ENCODE data around the gene SCIN.
A peak's percentile ranks its signal among the peaks of the same experiment; 100 is the strongest.
"Not testable (repeated sequence)": the region's sequence is repeated elsewhere in the genome, so short reads cannot be mapped to it uniquely, and the experiment has no call there.

The SCIN gene

DNA sequence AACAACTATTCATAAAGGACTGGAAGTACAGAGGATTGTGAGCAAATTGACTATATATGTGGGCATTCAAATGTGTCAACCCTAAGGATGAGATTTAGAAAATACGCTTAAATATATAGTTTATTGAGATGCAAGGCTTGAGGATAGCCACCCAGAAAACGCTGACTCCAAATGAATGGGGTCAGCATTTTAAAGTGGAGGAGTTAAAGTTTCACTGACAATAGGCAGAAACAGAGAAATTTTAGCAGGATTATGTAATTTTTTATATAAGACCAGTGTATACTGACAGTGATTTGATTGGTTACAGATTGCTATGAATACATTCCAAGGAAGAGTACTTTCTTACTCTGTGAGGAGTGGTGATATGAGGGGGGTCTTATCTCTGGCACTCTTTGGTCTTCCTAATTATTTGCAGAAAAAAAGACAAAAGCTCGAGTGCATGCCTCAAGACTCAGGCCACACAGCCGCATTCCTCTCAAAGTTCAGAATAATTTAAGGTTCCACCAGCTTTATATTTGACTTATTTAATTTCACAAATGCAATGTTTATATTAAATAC is 78.3 kb downstream of the SCIN start:
- in situ Hi-C loops (cut with HindIII; ENCODE audit: low pct_unique_long_range_greater_than_20kb, low sequenced_read_pairs) = no loop called here
- TF ChIP-seq JUND (IDR thresholded peaks at IDR 0.05; ENCODE audit: low read depth) = no peak

DNA sequence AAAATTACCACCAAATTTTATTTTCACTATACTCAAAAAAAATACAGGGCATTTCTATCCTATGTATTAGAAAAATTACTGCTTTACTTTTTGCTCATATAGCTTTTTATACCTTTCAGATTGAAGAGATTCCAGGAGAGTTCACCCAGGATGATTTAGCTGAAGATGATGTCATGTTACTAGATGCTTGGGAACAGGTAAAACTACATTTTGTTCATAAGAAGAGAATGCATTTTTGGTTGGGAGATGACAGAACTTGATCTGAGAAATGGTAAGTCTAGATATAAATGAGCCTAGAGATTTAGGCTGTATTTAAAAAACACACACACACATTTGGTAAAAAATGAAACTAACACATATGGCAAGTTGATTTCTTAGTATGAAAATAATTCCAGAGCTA is 78.8 kb downstream of the SCIN start:
- in situ Hi-C loops (cut with HindIII; ENCODE audit: low pct_unique_long_range_greater_than_20kb, low sequenced_read_pairs) = no loop called here

More for the DNA sequence above, 78.3 kb downstream of the SCIN start:
- no peak for DNase-seq (ENCODE audit: low read depth in 1 of 2, low spot score in 1 of 2)

DNA sequence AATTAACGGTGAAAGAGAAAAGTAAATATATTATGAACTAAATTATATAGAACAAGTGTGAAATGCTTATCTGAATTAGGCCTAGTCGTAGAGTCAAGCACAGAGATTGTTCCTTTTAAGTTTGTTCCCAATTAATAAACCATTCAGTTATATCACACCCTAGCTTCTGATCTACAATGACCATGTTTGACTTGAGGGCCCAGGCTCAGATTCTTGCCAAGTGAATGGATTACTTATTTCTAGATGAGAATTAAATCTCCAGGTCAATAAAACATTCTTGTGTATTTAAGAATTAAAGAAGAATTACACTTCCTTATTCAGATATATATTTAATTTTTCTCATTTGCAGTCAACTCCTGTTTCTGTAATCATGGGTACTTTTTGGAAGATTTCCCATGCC is 79.6 kb downstream of the SCIN start:
- DNase-seq (ENCODE audit: low read depth in 1 of 2, low spot score in 1 of 2) = no peak
- in situ Hi-C loops (cut with HindIII; ENCODE audit: low pct_unique_long_range_greater_than_20kb, low sequenced_read_pairs) = no loop called here
- TF ChIP-seq JUND (IDR thresholded peaks at IDR 0.05; ENCODE audit: low read depth) = no peak

More for the DNA sequence above, 78.8 kb downstream of the SCIN start:
- DNase-seq (ENCODE audit: low read depth in 1 of 2, low spot score in 1 of 2) = no peak
- TF ChIP-seq JUND (IDR thresholded peaks at IDR 0.05; ENCODE audit: low read depth) = no peak

DNA sequence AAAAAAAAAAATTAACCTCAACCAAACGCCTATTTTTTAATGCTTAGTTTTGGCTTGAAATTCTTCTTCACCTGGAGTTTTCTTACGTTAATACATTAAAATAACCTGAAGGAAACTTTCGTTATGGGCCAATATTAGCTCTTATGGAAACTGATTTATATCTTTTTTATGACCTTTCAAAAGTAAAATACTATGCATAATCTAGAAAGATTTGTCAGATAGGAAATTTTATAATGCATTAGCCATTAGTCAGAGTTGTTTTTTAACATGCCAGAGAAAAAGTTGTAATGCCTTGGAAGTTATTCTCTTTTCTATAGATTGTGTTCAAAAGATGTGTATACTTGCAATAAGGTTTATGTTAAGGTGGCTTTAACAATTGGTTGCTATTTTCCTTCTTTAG is 82.6 kb downstream of the SCIN start:
- in situ Hi-C loops (cut with HindIII; ENCODE audit: low pct_unique_long_range_greater_than_20kb, low sequenced_read_pairs) = no loop called here
- no peak for DNase-seq (ENCODE audit: low read depth in 1 of 2, low spot score in 1 of 2)
- TF ChIP-seq JUND (IDR thresholded peaks at IDR 0.05; ENCODE audit: low read depth) = no peak

DNA sequence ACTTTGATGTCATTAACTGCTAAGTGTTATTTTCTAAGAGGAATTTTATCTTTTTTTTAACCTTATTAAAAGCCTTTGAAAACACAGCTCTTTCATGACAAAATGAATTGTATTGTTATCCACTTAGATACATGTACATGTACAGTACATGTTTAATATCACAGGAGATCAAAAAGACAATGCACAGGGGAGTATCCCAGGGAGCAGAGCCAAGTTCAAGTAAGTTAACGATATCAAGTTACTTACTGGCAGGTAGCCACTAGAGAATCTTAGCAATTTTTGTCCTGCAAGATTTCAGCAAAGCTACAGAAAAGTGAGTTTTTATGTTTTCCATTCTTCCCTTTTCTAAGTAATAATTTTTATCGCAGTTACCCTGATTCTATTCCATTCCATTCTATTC is 83.0 kb downstream of the SCIN start:
- DNase-seq (ENCODE audit: low read depth in 1 of 2, low spot score in 1 of 2) = no peak
- no peak for TF ChIP-seq JUND (IDR thresholded peaks at IDR 0.05; ENCODE audit: low read depth)
- in situ Hi-C loops (cut with HindIII; ENCODE audit: low pct_unique_long_range_greater_than_20kb, low sequenced_read_pairs) = no loop called here

DNA sequence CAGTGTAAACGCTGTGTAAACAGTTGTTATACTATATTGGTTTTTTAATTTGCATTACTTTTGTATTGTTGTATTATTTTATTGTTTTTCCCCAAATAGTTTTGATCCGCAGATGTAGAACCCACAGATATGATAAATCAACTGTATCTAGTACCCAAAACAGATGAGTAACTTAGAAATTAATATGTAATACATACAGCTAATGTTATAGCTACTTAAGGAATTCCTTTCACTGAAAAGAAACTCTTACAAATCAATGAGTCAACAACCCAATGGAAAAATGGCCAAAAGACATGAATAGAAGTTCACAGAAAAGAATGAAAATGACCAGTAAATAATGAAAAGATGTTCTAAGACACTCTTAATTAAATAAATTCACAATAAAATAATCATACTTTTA is 84.6 kb downstream of the SCIN start:
- in situ Hi-C loops (cut with HindIII; ENCODE audit: low pct_unique_long_range_greater_than_20kb, low sequenced_read_pairs) = no loop called here
- TF ChIP-seq JUND (IDR thresholded peaks at IDR 0.05; ENCODE audit: low read depth) = no peak
- no peak for DNase-seq (ENCODE audit: low read depth in 1 of 2, low spot score in 1 of 2)

DNA sequence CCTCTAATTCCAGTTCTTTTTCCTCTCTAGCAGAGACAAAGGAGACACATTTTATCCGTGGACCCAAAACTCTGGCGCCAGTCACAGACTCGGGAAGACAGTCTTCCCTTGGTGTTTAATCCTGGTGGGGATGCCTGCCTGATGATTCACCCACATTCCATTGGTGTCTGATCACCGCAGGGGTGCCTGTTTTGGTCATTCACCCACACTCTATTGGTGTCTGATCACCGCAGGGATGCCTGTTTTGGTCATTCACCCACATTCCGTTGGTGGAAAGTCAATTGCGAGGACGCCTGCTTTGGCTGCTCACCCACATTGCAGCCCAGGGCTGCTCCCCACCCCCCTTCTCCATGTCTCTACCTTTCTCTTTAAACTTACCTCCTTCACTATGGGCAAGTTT is 89.9 kb downstream of the SCIN start:
- TF ChIP-seq JUND (IDR thresholded peaks at IDR 0.05; ENCODE audit: low read depth) = peak; percentile 50; the same call in 1 of the 2 replicates
- peak in 1 of 2 experiments; percentile 61 for DNase-seq (ENCODE audit: low read depth in 1 of 2, low spot score in 1 of 2)
- in situ Hi-C loops (cut with HindIII; ENCODE audit: low pct_unique_long_range_greater_than_20kb, low sequenced_read_pairs) = not testable (repeated sequence)

DNA sequence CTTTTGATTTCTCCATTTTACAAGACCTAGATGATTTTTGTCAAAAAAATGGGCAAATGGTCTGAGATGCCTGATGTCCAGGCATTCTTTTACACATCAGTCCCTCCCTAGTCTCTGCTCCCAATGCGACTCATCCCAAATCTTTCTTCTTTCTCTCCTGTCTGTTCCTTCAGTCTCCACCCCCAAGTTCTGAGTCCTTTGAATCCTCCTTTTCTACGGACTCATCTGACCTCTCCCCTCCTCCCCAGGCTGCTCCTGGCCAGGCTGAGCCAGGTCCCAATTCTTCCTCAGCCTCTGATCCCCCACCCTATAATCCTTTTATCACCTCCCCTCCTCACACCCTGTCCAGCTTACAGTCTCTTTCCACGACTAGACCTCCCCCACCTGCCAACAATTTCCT is 90.5 kb downstream of the SCIN start:
- DNase-seq (ENCODE audit: low read depth in 1 of 2, low spot score in 1 of 2); in situ Hi-C loops (cut with HindIII; ENCODE audit: low pct_unique_long_range_greater_than_20kb, low sequenced_read_pairs): not testable (repeated sequence)

DNA sequence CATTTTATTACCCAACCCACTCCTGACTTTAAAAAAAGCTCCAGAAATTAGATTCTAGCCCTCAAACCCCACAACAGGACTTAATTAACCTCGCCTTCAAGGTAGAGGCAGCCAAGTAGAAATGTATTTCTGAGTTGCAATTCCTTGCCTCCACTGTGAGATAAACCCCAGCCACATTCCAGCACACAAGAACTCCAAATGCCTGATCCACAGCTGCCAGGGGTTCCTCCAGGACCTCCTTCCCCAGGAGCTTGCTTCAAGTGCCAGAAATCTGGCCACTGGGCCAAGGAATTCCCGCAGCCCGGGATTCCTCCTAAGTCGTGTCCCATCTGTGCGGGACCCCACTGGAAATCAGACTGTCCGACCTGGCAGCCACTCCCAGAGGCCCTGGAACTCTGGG is 91.1 kb downstream of the SCIN start:
- in situ Hi-C loops (cut with HindIII; ENCODE audit: low pct_unique_long_range_greater_than_20kb, low sequenced_read_pairs) = no loop called here
- no peak for DNase-seq (ENCODE audit: low read depth in 1 of 2, low spot score in 1 of 2)
- no peak for TF ChIP-seq JUND (IDR thresholded peaks at IDR 0.05; ENCODE audit: low read depth)

DNA sequence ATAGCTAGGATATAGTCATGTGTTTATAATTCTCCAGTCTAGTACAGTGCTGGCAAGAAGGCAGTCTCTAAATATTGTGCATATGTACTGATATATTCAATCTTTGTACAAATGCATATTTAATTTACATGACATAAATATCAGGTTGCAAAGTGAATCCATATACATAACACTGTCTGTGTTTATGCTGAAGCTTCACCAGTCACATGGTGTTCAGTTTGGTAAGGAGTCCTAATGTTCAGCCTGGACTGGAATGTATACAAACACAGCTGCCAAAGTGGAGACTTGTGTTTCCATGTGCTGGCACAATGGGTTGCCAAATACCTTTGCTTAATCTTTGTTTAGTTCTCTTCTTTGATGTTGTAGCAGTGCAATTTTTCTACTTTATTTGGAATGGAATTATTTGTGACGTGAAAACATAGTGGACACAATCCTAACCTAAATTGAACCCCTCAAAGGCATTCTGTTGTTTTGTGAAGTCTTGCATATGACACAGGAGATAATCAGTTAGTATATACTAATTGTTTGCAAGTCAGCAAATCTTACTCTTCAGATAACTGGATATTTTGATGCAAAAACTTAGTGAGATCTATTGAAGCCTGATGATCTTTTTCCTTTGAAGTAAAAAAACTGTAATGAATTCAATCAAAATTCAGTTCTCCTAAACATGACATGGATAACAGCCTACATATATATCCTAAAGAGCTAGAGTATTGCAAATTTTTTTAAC is 99.6 kb downstream of the SCIN start:
- TF ChIP-seq JUND (IDR thresholded peaks at IDR 0.05; ENCODE audit: low read depth) = no peak
- peak in 1 of 2 experiments; percentile 45 for DNase-seq (ENCODE audit: low read depth in 1 of 2, low spot score in 1 of 2)
- in situ Hi-C loops (cut with HindIII; ENCODE audit: low pct_unique_long_range_greater_than_20kb, low sequenced_read_pairs) = no loop called here

DNA sequence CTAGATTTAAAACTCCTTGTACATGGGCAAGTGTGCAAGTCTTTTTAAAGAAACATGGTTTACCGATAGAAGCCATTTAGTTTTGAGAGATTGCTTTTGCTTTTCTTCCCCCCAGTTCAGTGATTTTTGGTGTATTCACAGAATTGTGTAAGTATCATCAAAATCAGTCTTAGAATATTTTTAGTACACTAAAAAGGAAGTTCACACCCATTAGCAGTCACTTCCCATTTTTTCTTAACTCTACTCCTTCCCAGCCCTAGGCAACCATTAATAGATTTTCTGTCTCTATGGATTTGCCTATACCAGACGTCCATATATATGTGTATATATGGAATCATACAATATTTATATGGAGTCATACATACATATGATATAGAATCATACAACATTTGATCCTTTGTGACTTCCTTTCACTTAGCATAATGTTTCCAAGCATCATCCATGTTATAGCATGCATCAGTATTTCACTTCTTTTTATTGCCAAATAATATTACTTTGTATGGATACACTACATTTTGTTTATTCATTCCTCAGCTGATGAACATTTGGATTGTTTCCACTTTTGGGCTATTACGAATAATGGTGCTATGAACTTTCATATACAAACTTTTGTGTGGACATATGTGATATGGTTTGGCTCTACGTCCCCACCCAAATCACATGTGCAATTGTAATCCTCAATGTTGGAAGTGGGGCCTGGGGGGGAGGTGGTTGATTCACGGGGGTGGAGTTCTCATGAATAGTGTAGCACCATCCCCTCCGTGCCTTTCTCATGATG is 100.4 kb downstream of the SCIN start:
- in situ Hi-C loops (cut with HindIII; ENCODE audit: low pct_unique_long_range_greater_than_20kb, low sequenced_read_pairs) = no loop called here
- no peak for TF ChIP-seq JUND (IDR thresholded peaks at IDR 0.05; ENCODE audit: low read depth)
- no peak for DNase-seq (ENCODE audit: low read depth in 1 of 2, low spot score in 1 of 2)

DNA sequence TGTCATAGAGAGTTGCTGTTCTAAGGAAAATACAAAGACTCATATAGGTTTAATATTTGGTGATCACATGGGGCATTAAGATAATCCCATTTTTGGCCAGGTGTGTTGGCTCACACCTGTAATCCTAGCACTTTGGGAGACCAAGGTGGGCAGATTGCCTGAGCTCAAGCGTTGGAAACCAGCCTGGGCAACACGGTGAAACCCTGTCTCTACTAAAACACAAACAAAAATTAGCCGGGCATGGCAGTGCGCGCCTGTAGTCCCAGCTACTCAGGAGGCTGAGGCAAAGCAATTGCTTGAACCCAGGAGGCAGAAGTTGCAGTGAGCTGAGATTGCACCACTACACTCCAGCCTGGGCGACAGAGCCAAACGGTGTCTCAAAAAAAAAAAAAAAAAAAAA is 102.9 kb downstream of the SCIN start:
- in situ Hi-C loops (cut with HindIII; ENCODE audit: low pct_unique_long_range_greater_than_20kb, low sequenced_read_pairs); DNase-seq (ENCODE audit: low read depth in 1 of 2, low spot score in 1 of 2): not testable (repeated sequence)

DNA sequence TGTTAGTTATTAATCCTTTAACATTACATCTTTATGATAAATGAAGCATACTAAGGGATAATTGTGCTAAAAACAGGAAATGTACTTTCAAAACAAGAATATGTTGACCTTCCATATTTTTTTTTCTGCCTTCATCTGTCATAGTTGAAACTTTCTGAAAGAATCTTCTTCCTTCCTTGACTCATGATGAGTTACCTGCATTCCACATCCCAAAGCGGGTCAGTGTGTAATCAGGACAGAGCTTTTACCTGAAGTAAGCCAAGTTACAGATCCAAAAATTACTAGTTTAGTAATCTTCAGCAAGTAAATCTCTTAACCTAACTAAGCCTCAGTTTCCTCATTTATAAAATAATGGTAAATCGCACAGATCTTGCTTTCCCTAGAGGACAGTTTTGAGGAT is 103.5 kb downstream of the SCIN start:
- no peak for TF ChIP-seq JUND (IDR thresholded peaks at IDR 0.05; ENCODE audit: low read depth)
- in situ Hi-C loops (cut with HindIII; ENCODE audit: low pct_unique_long_range_greater_than_20kb, low sequenced_read_pairs) = no loop called here
- DNase-seq (ENCODE audit: low read depth in 1 of 2, low spot score in 1 of 2) = no peak

Measured in T47D (cell line).